ENCODE measurements around the gene WDFY4.

DNA sequence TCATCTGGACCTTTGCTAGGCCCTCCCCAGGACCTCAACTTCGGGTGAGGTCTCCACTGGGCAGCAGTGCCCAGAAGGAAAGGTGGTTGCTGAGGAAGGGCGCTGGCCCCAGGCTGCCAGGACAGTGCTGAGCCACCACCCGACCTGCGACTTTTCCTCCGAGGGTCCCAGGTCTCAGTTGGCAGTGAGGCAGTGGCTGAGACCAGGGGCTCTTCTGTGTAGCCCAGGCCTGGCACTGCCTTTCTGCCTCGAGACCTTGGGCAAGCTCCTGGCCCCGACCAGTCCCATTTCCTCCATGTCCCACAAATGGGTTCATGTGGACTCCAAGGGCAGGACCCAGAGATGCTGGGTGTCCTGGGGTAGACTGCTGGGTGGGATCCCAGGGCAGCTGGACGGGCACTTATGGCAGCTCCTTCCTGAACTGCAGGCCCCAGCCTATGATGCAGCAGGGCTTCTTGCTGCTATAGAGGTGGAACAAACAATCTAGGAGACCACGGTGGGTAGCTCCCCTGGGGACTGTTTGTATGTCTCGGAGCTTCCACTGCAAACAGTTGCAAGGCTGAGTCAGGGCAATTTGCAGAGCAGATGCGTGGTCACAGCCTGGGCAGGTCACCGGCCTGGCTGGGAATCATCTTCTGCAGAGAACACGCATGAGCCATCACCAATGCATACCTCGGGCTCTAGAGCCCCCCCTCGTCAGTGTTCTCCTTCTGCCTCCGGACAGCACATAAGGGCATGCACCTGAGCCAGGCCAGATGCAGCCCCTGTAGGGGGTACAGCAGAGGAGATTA lies 272.9 kb downstream of the WDFY4 start:
- TF ChIP-seq ZBTB20 (CRISPR knock-in tag; IDR thresholded peaks at IDR 0.05; ENCODE audit: borderline replicate concordance, low read depth), result no peak
- TF ChIP-seq ZNF263 (CRISPR knock-in tag; IDR thresholded peaks at IDR 0.05), result no peak
- TF ChIP-seq ESRRA (CRISPR knock-in tag; IDR thresholded peaks at IDR 0.05; ENCODE audit: low read depth), result no peak
- TF ChIP-seq, protein P1, sequence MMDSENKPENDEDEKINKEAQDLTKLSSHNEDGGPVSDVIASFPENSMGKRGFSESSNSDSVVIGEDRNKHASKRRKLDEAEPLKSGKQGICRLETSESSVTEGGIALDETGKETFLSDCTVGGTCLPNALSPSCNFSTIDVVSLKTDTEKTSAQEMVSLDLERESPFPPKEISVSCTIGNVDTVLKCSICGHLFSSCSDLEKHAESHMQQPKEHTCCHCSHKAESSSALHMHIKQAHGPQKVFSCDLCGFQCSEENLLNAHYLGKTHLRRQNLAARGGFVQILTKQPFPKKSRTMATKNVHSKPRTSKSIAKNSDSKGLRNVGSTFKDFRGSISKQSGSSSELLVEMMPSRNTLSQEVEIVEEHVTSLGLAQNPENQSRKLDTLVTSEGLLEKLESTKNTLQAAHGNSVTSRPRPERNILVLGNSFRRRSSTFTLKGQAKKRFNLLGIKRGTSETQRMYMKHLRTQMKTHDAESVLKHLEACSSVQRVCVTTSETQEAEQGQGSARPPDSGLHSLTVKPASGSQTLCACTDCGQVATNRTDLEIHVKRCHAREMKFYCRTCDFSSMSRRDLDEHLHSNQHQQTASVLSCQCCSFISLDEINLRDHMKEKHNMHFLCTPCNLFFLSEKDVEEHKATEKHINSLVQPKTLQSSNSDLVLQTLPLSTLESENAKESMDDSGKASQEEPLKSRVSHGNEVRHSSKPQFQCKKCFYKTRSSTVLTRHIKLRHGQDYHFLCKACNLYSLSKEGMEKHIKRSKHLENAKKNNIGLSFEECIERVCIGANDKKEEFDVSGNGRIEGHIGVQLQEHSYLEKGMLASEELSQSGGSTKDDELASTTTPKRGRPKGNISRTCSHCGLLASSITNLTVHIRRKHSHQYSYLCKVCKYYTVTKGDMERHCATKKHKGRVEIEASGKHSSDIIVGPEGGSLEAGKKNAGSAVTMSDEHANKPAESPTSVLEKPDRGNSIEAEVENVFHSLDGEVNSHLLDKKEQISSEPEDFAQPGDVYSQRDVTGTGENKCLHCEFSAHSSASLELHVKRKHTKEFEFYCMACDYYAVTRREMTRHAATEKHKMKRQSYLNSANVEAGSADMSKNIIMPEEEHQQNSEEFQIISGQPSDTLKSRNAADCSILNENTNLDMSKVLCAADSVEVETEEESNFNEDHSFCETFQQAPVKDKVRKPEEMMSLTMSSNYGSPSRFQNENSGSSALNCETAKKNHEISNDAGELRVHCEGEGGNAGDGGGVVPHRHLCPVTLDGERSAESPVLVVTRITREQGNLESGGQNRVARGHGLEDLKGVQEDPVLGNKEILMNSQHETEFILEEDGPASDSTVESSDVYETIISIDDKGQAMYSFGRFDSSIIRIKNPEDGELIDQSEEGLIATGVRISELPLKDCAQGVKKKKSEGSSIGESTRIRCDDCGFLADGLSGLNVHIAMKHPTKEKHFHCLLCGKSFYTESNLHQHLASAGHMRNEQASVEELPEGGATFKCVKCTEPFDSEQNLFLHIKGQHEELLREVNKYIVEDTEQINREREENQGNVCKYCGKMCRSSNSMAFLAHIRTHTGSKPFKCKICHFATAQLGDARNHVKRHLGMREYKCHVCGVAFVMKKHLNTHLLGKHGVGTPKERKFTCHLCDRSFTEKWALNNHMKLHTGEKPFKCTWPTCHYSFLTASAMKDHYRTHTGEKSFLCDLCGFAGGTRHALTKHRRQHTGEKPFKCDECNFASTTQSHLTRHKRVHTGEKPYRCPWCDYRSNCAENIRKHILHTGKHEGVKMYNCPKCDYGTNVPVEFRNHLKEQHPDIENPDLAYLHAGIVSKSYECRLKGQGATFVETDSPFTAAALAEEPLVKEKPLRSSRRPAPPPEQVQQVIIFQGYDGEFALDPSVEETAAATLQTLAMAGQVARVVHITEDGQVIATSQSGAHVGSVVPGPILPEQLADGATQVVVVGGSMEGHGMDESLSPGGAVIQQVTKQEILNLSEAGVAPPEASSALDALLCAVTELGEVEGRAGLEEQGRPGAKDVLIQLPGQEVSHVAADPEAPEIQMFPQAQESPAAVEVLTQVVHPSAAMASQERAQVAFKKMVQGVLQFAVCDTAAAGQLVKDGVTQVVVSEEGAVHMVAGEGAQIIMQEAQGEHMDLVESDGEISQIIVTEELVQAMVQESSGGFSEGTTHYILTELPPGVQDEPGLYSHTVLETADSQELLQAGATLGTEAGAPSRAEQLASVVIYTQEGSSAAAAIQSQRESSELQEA (CRISPR knock-in tag; IDR thresholded peaks at IDR 0.05; ENCODE audit: not compliant biosample characterization), result no peak

All from HepG2 (cell line).